IPS-18c (cell line): ENCODE measurements around the gene FPR2.
"Not testable (repeated sequence)": the region's sequence is repeated elsewhere in the genome, so short reads cannot be mapped to it uniquely, and the experiment has no call there.

Source experiments
- H3K4me3 ChIP-seq: 2 replicates; pipeline ENCODE4 v1.7.0; 2013; ENCODE audit warnings: low read depth, mild to moderate bottlenecking, low read length, moderate library complexity; ENCODE audit not compliant: insufficient read depth
- H3K9me3 ChIP-seq: one replicate; pipeline ENCODE4 v1.6.1; 2013; ENCODE audit warnings: mild to moderate bottlenecking, low read length, moderate library complexity; ENCODE audit not compliant: control insufficient read depth, insufficient read depth

The FPR2 gene

DNA sequence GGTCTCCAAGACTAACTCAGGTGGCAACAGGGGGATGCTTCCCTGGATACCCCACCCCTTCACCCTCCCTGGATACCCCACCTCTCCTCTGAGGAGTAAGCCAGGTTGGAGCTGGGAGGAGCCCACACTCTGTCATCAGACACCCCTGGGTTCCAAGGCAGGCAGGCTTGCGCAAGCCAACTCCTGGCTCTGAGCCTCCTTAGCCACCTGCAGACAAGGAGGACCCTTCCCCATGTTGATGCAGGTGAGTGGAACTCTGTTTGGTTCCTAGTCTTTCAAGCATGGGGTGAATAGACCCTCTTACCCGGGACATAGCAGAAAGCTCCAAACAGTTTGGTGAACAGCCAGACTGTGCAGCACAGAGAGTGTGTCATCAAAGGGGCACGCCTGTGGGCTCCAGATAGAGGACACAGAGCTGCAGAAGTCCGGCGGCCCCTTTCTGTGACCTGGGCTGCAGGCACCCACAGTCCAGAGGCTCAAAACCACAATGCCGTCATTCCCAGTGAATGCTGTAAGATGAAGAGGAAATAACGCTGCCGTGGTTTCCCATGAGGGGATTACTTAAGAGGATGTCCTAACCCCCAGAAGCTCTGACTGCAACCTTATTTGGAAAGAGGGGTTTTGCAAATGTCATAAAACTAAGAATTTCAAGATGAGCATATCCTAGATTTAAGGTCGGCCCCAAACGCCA is 25.1 kb upstream of the FPR2 start:
- H3K9me3 ChIP-seq = no peaks in the 10 kb centered on the region
- no peak overlapping the region for H3K4me3 ChIP-seq

DNA sequence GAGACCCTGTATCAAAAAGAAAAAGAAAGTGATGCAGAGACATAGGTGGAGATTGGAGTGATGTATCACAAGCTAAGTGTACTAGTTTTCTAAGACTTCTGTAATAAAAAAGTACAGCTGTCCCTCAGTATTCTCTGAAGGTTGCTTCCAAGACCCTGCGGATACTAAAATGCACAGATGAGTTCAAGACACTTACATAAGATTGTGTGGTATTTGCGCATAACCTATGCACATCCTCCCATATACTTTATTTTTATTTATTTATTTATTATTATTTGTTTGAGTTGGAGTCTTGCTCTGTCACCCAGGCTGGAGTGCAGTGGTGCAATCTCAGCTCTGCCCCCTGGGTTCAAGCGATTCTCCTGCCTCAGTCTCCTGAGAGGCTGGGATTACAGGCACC is 23.6 kb upstream of the FPR2 start:
- H3K4me3 ChIP-seq = no peak overlapping the region
- H3K9me3 ChIP-seq = no peaks in the 10 kb centered on the region

DNA sequence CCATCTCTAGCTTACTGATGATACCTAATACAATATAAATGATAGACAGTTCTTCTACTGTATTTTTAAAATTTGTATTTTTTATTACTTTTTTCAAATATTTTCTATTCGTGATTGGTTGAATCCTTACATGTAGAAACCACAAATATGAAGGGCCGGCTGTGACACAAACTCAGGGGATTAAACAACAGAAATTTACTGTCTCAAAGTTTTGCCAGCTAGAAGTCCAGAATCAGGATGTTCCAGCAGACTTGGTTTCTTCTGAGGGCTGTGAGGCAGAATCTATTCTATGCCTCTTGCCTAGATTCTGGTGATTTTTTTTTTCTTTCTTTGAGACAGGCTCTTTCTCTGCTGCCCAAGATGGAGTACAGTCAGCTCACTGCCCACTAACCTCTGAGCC is 23.1 kb upstream of the FPR2 start:
- H3K9me3 ChIP-seq = no peaks in the 10 kb centered on the region
- no peak overlapping the region for H3K4me3 ChIP-seq

DNA sequence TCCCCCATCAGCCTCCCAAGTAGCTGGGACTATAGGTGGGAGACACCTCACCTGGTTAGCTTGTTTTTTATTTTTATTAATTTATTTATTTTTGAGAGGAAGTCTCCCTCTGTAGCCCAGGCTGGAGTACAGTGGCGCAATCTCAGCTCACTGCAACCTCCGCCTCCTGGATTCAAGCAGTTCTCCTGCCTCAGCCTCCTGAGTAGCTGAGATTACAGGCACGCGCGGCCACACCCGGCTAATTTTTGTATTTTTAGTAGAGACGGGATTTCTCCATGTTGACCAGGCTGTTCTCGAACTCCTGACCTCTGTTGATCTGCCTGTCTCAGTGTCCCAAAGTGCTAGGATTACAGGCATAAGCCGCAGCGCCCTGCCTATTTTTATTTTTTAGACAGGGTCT is 22.5 kb upstream of the FPR2 start:
- not testable (repeated sequence) for H3K9me3 ChIP-seq

DNA sequence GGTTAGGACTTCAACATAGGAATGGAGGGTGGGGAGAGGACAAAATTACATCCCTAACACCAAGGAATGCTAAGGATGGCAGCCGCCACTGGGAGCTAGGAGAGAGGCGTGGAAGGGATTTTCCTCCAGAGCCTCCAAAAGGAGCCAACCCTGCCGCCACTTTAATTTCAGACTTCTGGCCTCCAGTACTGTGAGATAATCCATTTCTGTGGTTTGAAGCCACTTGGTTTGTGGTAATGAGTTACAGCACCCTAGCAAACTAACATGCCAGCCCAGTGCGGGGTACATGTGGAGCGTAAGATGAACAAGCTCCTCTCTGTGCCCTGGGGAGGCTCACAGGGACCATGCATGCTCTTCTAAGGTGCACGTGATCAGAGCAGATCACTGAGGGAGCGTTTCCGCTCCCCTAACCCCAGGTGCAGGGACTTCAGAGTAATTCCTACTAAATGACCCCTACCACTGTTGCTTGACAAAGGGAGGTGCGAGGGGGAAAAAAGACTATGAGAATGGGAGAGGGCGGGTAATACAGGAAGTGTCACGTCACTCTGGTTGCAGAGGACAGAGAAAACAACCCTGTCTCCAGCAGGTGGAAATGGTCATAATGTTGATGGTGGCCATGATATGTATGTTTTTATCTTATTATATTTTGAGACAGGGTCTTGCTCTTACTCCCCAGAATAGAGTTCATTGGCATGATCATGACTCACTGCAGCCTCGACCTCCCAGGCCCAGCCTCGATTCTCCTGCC is 21.3 kb upstream of the FPR2 start:
- Histone ChIP-seq H3K4me3 (no peak overlapping the region), H3K9me3 (no peaks in the 10 kb centered on the region)

More for the DNA sequence above, 22.5 kb upstream of the FPR2 start:
- not testable (repeated sequence) for H3K4me3 ChIP-seq

DNA sequence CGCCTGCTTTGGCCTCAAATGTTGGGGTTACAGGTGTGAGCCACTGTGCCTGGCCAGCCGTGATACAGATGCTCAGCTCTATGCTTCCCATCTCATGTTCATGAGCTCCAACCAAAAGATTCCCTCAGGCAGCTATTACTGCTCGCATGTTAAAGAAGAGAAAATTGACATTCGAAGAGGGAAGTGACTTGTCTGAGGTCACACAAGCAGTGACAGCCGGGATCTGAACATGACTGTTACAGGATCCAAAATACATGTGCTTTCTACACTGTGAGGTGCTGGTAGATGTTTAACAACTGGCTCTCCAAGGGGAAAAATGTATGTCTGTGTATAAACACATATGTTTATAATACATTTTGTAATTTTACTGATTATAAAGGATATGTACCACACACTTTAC is 20.6 kb upstream of the FPR2 start:
- no peak overlapping the region for H3K4me3 ChIP-seq
- H3K9me3 ChIP-seq = no peaks in the 10 kb centered on the region

DNA sequence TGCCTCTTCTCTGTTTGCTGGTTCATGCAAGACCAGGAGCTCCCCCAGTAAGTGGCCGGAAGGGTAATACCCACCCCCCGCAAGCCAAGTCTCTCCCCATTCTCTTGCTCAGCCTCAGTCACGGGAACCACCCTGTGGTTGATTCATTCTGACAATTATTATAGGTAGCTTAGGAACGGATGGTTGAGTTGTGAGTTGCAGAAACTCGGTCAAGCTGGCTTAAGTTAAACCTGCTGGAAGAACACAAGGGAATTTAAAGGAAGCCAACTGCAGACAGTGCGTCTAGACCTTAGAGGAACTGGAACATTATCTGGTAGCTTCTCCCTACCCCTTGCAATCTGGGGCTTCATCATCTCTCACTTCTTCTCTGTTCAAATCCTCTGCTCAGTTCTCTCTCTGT is 18.2 kb upstream of the FPR2 start:
- Histone ChIP-seq H3K9me3 (no peaks in the 10 kb centered on the region), H3K4me3 (no peak overlapping the region)

DNA sequence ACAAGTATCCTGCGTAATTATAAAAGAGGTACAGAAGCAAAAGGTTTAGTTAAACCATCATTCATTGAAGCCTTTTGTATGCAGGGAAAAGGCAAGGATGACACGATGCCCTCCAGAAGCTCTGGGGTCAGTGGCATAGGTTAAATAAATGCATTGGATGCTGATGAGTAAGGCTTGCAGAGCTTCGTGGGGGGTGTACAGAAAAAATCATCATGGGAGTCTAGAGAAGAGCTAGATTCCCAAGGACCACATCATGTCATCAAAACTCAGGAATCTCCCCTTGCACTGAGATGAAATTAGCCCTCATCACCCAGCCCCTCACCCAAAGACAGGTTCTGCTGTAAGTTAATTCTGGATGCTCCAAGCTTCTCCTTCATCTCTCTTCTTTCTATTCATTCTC is 17.6 kb upstream of the FPR2 start:
- no peaks in the 10 kb centered on the region for H3K9me3 ChIP-seq

DNA sequence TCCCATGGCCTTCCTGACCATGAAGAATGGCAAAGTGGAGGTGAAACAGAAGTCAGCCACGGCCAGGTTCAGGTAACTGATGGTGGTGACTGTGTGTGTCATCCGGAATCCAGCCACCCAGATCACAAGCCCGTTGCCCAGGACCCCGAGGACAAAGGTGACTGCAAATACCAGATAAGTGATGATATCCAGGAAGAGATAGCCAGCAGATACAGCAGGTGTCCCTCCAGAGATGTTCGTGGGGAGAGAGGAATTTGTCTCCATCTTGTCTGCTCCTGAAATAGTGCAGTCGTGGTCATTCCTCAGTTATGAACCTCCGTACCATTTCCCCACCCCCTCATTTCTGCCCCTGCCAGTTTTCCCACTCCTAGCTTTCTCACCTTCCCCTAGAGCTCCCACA is 14.2 kb upstream of the FPR2 start:
- Histone ChIP-seq H3K9me3 (peaks cover 4% of the 10 kb centered on the region), H3K4me3 (no peak overlapping the region)

More for the DNA sequence above, 17.6 kb upstream of the FPR2 start:
- no peak overlapping the region for H3K4me3 ChIP-seq

DNA sequence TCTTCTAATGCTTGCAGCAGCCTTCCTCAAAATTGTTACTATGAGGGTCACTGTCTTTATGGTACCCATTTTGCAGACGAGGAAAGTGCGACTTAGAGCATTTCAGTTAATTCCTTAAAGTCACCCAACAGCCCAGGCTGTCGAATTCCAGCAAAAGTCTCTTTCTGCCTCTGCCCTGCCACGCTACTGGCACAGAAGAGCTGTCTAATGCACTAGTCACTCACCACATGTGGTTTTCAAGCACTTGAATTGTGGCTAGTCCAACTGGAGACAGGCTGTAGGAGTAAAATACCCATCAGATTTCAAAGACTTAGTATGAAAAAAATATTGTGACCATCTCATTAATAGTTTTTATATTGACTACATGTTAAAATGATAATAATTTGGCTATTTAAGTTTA is 11.0 kb upstream of the FPR2 start:
- Histone ChIP-seq H3K4me3 (no peak overlapping the region), H3K9me3 (peaks cover 4% of the 10 kb centered on the region)

DNA sequence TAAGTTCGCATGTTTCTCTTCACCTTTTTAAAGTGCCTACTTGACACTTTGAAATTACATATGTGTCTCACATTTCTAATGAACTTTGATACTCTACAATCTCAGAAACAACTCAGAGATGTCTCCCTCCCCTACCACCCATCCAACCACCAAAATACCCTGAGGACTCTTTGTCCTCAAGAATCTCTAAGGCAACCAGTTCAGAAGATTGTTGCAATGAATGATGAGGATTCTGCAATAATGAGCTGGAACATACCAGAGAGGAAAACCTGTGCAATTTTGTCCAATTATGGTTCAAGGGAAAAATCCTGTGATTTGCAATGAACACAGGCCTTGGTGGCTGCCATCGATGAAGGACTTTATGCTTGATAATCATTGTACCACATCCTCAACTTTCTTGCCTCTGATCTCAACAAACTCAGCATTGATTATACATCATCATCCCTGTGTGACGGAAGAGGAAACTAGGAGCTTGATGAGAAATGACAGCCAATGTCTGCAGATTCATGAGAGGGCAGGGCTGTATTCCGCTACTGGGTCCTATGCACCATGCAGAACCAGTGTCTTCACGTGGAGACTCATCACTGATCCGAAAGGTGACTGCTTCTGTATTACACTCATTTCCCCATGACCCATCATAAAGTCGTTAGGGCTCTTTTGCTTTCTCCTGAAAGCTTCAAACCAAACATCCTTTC is 10.4 kb upstream of the FPR2 start:
- Histone ChIP-seq H3K9me3 (peaks cover 4% of the 10 kb centered on the region), H3K4me3 (no peak overlapping the region)

DNA sequence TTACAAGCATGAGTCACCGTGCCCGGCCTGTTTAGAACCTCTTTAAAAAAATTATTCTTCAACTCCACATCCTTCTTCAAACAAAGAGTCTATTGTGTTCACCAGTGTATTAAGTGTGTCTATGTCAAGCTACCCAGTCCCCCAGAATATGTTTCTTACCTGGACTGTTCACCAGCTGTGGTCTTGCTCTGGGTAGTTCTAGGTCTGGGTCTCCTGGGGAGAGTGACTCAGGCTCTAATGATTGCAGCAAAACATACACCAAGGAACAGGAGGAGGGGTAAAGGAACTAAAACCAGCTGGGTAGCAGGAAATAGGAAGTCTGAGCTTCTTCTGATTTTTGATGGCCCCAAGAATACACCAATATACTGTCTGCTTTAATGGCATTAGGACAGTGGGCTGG is 9.3 kb upstream of the FPR2 start, which contains the start of gene FPR1:
FPR1 (minus strand) TSS at position 224 of the 400 bp plus-strand sequence. CDS start 4,884 bp downstream, outside the sequence.
- peaks cover 7% of the 10 kb centered on the region for H3K9me3 ChIP-seq

DNA sequence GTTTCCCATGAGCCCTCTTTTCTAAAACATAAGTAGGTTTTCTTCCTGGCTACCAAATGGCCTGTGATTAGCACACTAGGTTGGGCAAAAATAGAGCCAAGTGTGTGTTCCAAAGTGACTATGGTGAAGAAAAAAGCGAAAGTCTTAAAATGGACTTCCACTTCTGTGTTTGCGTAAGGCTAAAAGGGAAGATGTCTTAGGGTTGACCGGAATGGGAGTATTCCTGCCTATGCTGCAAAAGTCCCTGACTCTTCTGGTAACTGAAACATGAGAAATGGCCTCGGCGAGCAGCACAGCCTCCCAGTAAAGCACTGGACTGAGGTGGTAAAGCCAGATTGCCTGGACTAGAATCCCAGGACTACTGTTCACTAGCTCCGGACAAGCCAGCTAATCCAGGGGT is 6.9 kb upstream of the FPR2 start:
- H3K4me3 ChIP-seq = no peak overlapping the region

More for the DNA sequence above, 9.3 kb upstream of the FPR2 start, which contains the start of gene FPR1:
- H3K4me3 ChIP-seq = no peak within 1 kb of the TSS

DNA sequence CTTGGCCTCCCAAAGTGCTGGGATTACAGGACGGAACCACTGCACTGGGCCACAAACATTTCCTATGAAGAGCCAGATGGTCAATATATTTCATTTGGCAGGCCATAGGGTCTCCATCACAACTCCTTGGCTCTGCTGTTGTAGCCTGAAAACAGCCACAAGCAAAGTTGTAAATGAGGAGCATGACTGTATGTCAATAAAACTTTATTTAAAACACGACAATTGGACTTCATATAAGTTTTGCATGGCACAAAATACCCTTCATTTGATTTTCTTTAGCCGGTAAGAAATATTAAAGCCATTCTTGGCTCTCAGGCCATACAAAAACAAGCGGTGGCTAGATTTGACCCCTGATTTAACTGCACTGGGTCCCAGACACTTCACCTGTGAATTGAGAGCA is 6.2 kb upstream of the FPR2 start:
- peaks cover 7% of the 10 kb centered on the region for H3K9me3 ChIP-seq
- no peak overlapping the region for H3K4me3 ChIP-seq

More for the DNA sequence above, 6.9 kb upstream of the FPR2 start:
- H3K9me3 ChIP-seq = peaks cover 7% of the 10 kb centered on the region

DNA sequence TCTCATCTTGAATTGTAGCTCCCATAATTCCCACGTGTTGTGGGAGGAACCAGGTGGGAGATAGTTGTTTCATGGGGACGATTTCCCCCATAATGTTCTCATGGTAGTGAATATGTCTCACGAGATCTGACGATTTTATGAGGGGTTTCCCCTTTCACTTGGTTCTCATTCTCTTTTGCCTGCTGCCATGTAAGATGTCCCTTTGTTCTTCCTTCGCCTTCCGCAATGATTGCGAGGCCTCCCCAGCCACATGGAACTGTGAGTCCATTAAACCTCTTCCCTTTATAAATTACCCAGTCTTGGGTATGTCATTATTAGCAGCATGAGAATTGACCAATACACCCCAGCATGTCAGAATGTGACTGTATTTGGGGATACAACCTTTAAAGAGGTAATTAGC is 5.4 kb upstream of the FPR2 start:
- Histone ChIP-seq H3K9me3 (peaks cover 7% of the 10 kb centered on the region), H3K4me3 (no peak overlapping the region)

DNA sequence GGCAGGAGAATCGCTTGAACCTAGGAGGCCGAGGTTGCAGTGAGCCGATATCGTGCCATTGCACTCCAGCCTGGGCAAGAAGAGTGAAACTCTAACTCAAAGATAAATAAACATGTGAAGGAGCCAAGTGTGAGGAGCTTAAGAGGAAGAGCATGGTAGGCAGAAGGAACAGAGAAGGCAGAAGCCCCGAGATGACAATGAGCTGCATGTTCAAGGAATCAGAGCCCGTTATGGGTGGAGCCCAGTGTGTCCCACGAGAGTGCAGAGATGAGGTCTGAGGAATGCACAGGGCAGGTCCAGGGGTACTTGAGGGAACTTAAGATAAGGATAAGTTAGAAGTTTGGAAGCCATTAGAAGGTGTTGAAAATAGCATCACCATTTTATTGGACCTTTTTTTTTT is 716 bp downstream of the FPR2 start:
- Histone ChIP-seq H3K9me3 (no peaks in the 10 kb centered on the region), H3K4me3 (no peak overlapping the region)

DNA sequence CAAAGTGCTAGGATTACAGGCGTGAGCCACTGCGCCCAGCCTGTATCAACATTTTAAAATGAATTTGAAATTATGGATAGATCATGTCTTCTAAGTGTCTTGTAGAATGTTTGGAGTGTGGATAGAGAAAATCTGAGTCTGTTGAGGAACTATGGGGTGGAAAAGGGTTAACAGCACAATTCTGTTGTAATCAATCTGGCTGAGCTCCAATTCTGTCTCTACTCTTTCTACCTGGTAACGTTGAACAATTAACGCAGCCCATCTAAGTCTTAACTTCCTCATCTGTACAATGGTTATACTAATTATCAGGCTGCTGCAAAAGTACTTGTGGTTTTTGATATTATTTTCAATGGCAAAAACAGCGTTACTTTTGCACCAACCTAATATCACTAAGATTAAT is 4.1 kb downstream of the FPR2 start:
- Histone ChIP-seq H3K9me3 (no peaks in the 10 kb centered on the region), H3K4me3 (no peak overlapping the region)

DNA sequence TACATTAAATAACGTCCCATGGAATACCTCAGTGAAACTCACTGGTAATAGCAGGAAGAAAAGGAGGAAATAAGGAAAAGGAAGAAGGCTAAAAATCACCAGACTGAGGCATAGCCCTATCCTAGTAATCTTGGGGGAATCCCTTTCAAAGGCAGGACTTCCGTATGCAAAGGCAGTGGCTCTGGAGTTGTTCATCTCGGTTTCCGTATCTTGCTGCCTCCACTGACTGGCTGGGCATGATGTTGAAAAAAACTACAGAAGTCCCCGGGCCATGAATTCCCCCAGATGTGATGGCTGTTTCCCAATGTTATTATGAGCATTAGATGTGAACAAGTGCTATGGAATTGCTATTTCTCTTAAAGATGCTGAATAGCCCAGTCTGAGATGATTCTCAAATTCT is 5.5 kb downstream of the FPR2 start:
- H3K4me3 ChIP-seq = no peak overlapping the region

More for the DNA sequence above, 5.5 kb downstream of the FPR2 start:
- H3K9me3 ChIP-seq = no peaks in the 10 kb centered on the region
